HCT116 (cell line): ENCODE results near the gene CLDN34. TPM values are rescaled to one million over a fixed set of nuclear protein-coding genes. Genes with fewer than 3 reads are reported as not detected.

Source experiments
- ATAC-seq: fragments of 200-7000 bp; cut with Tn5 transposase; 2 replicates; pipeline ENCODE4 v1.9.1; 2020; ENCODE audit warnings: mild to moderate bottlenecking, moderate library complexity
- BruUV-seq: library from RNA; stranded (reverse); fragments of 400-500 nt; replicated peaks from 2 replicates; lab custom pipeline; 2021; lab: Mats Ljungman, UMichigan
- CTCF ChIA-PET: fragments of 300-600 bp; sonication (Branson Sonifier 250); formaldehyde crosslinking; loops from one replicate; lab custom pipeline; 2021; ENCODE audit warnings: antibody characterized with exemption; lab: Charles Lee
- POLR2A ChIA-PET: fragments of 300-600, 350-600 bp; sonication (Branson Sonifier 250); formaldehyde crosslinking; loops from one replicate; lab custom pipeline; 2021; ENCODE audit warnings: antibody characterized with exemption; lab: Charles Lee
- RAD21 ChIA-PET, 2 experiments: fragments of 300-600 bp; sonication (Branson Sonifier 250); formaldehyde crosslinking; loops; one replicate each; lab custom pipeline; 2023; ENCODE audit warnings: low total read pairs in 2 of 2; ENCODE audit not compliant: uncharacterized antibody in 2 of 2, unreplicated experiment in 2 of 2, low non-redundant PET in 1 of 2; lab: Charles Lee
- DNase-seq: peaks from one replicate; pipeline ENCODE4 v3.0.0-alpha.2; 2010; ENCODE audit warnings: low read depth, low spot score
- H2AFZ ChIP-seq: fragments of 200-600 bp; shearing (Covaris generic), sonication (generic); 2 replicates; pipeline ENCODE4 v1.6.1; 2017; ENCODE audit warnings: low read depth, mixed run types, mixed read lengths, antibody characterized with exemption, low read length; ENCODE audit not compliant: poor library complexity, severe bottlenecking
- H3K27ac ChIP-seq: 2 replicates; pipeline ENCODE4 v1.5.1; 2012; ENCODE audit warnings: low read depth, low read length
- H3K27me3 ChIP-seq: fragments of 200-600 bp; sonication (generic); 2 replicates; pipeline ENCODE4 v1.6.1; 2016; ENCODE audit warnings: mixed run types, low read length, mixed read lengths; ENCODE audit not compliant: insufficient read depth
- H3K36me3 ChIP-seq, 2 experiments: fragments of 200-500 bp in 1 of 2; fragments of 200-600 bp in 1 of 2; sonication (Bioruptor generic) in 1 of 2; sonication (generic) in 1 of 2; 2 replicates each; pipeline versions ENCODE4 v1.5.1 to v1.6.1; 2014 to 2016; ENCODE audit warnings: low read length in 2 of 2, inconsistent platforms in 1 of 2, mixed read lengths in 1 of 2, mixed run types in 1 of 2; ENCODE audit not compliant: insufficient read depth in 2 of 2, control insufficient read depth in 1 of 2
- H3K4me1 ChIP-seq, 2 experiments: fragments of 200-600 bp in 1 of 2; sonication (generic) in 1 of 2; 2 replicates each; pipeline versions ENCODE4 v1.5.1 to v1.6.1; 2012 to 2017; ENCODE audit warnings: low read length in 2 of 2, inconsistent platforms in 1 of 2, mild to moderate bottlenecking in 1 of 2, mixed read lengths in 1 of 2, mixed run types in 1 of 2, moderate library complexity in 1 of 2; ENCODE audit not compliant: insufficient read depth in 2 of 2, control insufficient read depth in 1 of 2
- H3K4me2 ChIP-seq: fragments of 200-600 bp; sonication (generic); 2 replicates; pipeline ENCODE4 v1.6.1; 2017; ENCODE audit warnings: mixed run types, low read length, mixed read lengths
- H3K4me3 ChIP-seq, 2 experiments: fragments of 200-600 bp in 1 of 2; sonication (generic) in 1 of 2; replicated peaks in 1 of 2; 2 replicates each; pipeline ENCODE4 v1.5.1; 2011 to 2016; ENCODE audit warnings: low read length in 2 of 2, control low read depth in 1 of 2, low read depth in 1 of 2, mild to moderate bottlenecking in 1 of 2, mixed read lengths in 1 of 2, mixed run types in 1 of 2
- H3K79me2 ChIP-seq: fragments of 200-600 bp; sonication (generic); 2 replicates; pipeline ENCODE4 v1.6.1; 2017; ENCODE audit warnings: mild to moderate bottlenecking, mixed run types, low read length, moderate library complexity, mixed read lengths; ENCODE audit not compliant: insufficient read depth
- H3K9ac ChIP-seq: fragments of 200-600 bp; sonication (generic); 2 replicates; pipeline ENCODE4 v1.6.1; 2016; ENCODE audit warnings: low read length, mixed read lengths
- H3K9me2 ChIP-seq: fragments of 200-600 bp; sonication (generic), shearing (Covaris generic); 2 replicates; pipeline ENCODE4 v1.6.1; 2017; ENCODE audit warnings: mixed run types, mild to moderate bottlenecking, moderate library complexity; ENCODE audit not compliant: insufficient read depth
- H3K9me3 ChIP-seq, 2 experiments: fragments of 200-500 bp in 1 of 2; fragments of 200-600 bp in 1 of 2; sonication (Bioruptor generic) in 1 of 2; sonication (generic) in 1 of 2; 2 replicates each; pipeline ENCODE4 v1.6.1; 2014 to 2017; ENCODE audit warnings: low read length in 2 of 2, mixed read lengths in 2 of 2, inconsistent platforms in 1 of 2, low read depth in 1 of 2, mild to moderate bottlenecking in 1 of 2, mixed run types in 1 of 2, moderate library complexity in 1 of 2; ENCODE audit not compliant: control insufficient read depth in 1 of 2, insufficient read depth in 1 of 2
- H4K20me1 ChIP-seq: fragments of 200-600 bp; sonication (generic), shearing (Covaris generic); 2 replicates; pipeline ENCODE4 v1.6.1; 2017; ENCODE audit warnings: mixed run types, mild to moderate bottlenecking, moderate library complexity; ENCODE audit not compliant: insufficient read depth
- CBX3 ChIP-seq: IDR thresholded peaks from 2 replicates; pipeline ENCODE4 v1.6.1; 2012; ENCODE audit warnings: low read depth
- CEBPB ChIP-seq: IDR thresholded peaks from 2 replicates; pipeline ENCODE4 v1.6.1; 2012; ENCODE audit warnings: low read depth
- EZH2phosphoT487 ChIP-seq: fragments of 200-600 bp; IDR thresholded peaks from 2 replicates; pipeline ENCODE4 v1.6.1; 2018; ENCODE audit warnings: antibody characterized with exemption, borderline replicate concordance
- JUND ChIP-seq: IDR thresholded peaks from 2 replicates; pipeline ENCODE4 v1.6.1; 2012
- MAX ChIP-seq: IDR thresholded peaks from 2 replicates; pipeline ENCODE4 v1.6.1; 2012
- POLR2A ChIP-seq: IDR thresholded peaks from 2 replicates; pipeline ENCODE4 v1.7.0; 2011; ENCODE audit warnings: borderline replicate concordance; ENCODE audit not compliant: insufficient read depth, insufficient read length; ENCODE audit errors: extremely low read depth
- POLR2AphosphoS5 ChIP-seq: IDR thresholded peaks from 2 replicates; pipeline ENCODE4 v1.6.1; 2011; ENCODE audit warnings: mild to moderate bottlenecking, low read depth, low read length, moderate library complexity
- RAD21 ChIP-seq: IDR thresholded peaks from 2 replicates; pipeline ENCODE4 v1.6.1; 2012; ENCODE audit warnings: low read depth, mild to moderate bottlenecking
- SIN3A ChIP-seq: IDR thresholded peaks from 2 replicates; pipeline ENCODE4 v1.6.1; 2012; ENCODE audit warnings: low read depth
- SP1 ChIP-seq: IDR thresholded peaks from 2 replicates; pipeline ENCODE4 v1.6.1; 2012; ENCODE audit warnings: low read depth
- SRF ChIP-seq: IDR thresholded peaks from 2 replicates; pipeline ENCODE4 v1.6.1; 2012; ENCODE audit warnings: low read depth
- TCF7L2 ChIP-seq: IDR thresholded peaks from 2 replicates; pipeline ENCODE4 v1.7.0; 2011; ENCODE audit warnings: borderline replicate concordance, inconsistent platforms; ENCODE audit not compliant: insufficient read depth, insufficient read length; ENCODE audit errors: extremely low read depth
- YY1 ChIP-seq: IDR thresholded peaks from 2 replicates; pipeline ENCODE4 v1.6.1; 2011; ENCODE audit warnings: low read length, low read depth, moderate library complexity, mild to moderate bottlenecking; ENCODE audit not compliant: insufficient replicate concordance; ENCODE audit errors: extremely low read depth
- ZNF274 ChIP-seq: fragments of 200-500 bp; sonication (Bioruptor generic); IDR thresholded peaks from 2 replicates; pipeline ENCODE4 v1.6.1; 2014; ENCODE audit warnings: mild to moderate bottlenecking, low read depth, low read length, inconsistent platforms
- intact Hi-C: fragments of 100-400 bp; cut with micrococcal nuclease; formaldehyde crosslinking; loops from 2 replicates; pipeline ENCODE4 v1.10.0; 2022
- total RNA-seq: library from RNA; stranded (reverse); gene quantifications from one replicate; pipeline ENCODE4 v1.2.1, GENCODE V29; 2021; ENCODE audit not compliant: unreplicated experiment
- TF ChIP-seq, protein P1 (sequence below): IDR thresholded peaks from 2 replicates; pipeline ENCODE4 v1.6.1; 2011; ENCODE audit warnings: mild to moderate bottlenecking, low read length, moderate library complexity; ENCODE audit not compliant: insufficient replicate concordance; ENCODE audit errors: extremely low read depth
- TF ChIP-seq, protein P2 (sequence below), 3 experiments: fragments of 200-600 bp in 1 of 3; sonication (generic) in 1 of 3; IDR thresholded peaks in 2 of 3; conservative IDR thresholded peaks in 1 of 3; 2 replicates each; pipeline ENCODE4 v1.5.1; 2012 to 2017; ENCODE audit warnings: low read depth in 2 of 3, low read length in 2 of 3, antibody characterized with exemption in 1 of 3, borderline replicate concordance in 1 of 3, control low read depth in 1 of 3, mild to moderate bottlenecking in 1 of 3, mixed read lengths in 1 of 3, mixed run types in 1 of 3, moderate library complexity in 1 of 3; ENCODE audit not compliant: insufficient read depth in 1 of 3

CLDN34 gene
- total RNA-seq, 1 experiment from 2014 or later = not detected

GRCh38 chrX:9917861-9918260, 49.3 kb upstream of the CLDN34 start:
- H2AFZ ChIP-seq = no peak overlapping the region
- intact Hi-C loops = no loop called here
- H3K9me3 ChIP-seq = no peaks in the 10 kb centered on the region
- RAD21 ChIA-PET = no interaction called here
- POLR2A ChIA-PET = no interaction called here
- BruUV-seq = no TSS peak
- no peak overlapping the region for H3K4me3 ChIP-seq
- no peak overlapping the region for H3K9ac ChIP-seq
- H3K27ac ChIP-seq = no peak overlapping the region
- H3K9me2 ChIP-seq = no peaks in the 10 kb centered on the region
- no peak for DNase-seq
- H3K27me3 ChIP-seq = no peaks in the 10 kb centered on the region
- no peaks in the 10 kb centered on the region for H3K79me2 ChIP-seq
- no peaks in the 10 kb centered on the region for H4K20me1 ChIP-seq
- H3K36me3 ChIP-seq = no peaks in the 10 kb centered on the region
- CTCF ChIA-PET = no interaction called here
- no peak overlapping the region for H3K4me2 ChIP-seq
- ATAC-seq = no peak
- H3K4me1 ChIP-seq = no peaks in the 10 kb centered on the region
- TF ChIP-seq RAD21 (no peak), CBX3 (no peak)

DNA sequence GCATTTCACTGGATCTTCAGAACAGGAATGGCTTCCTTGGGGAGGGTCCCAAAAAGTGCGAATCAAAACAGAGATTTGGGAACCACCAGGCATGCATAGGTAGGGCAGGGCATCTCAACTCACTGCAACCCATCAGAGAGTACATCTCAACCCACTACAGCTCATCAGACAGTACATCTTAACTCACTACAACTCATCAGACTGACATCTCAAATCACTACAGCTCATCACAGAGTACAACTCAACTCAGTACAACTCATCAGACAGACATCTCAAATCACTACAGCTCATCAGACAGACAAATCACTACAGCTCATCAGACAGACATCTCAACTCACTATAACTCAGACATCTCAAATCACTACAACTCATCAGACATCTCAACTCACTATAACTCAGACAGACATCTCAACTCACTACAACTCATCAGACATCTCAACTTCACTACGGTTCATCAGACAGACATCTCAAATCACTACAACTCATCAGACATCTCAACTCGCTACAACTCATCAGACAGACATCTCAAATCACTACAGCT, 47.5 kb upstream of the CLDN34 start:
- intact Hi-C loops = no loop called here
- no peak overlapping the region for H3K27ac ChIP-seq
- H3K79me2 ChIP-seq = no peaks in the 10 kb centered on the region
- no peak for ATAC-seq
- BruUV-seq = no TSS peak
- no peak overlapping the region for H3K4me2 ChIP-seq
- no peak overlapping the region for H2AFZ ChIP-seq
- H3K9me2 ChIP-seq = no peaks in the 10 kb centered on the region
- DNase-seq = no peak
- no peak overlapping the region for H3K4me3 ChIP-seq
- ChIA-PET CTCF (no interaction called here), POLR2A (no interaction called here), RAD21 (no interaction called here)
- no peaks in the 10 kb centered on the region for H3K4me1 ChIP-seq
- TF ChIP-seq, protein P1, sequence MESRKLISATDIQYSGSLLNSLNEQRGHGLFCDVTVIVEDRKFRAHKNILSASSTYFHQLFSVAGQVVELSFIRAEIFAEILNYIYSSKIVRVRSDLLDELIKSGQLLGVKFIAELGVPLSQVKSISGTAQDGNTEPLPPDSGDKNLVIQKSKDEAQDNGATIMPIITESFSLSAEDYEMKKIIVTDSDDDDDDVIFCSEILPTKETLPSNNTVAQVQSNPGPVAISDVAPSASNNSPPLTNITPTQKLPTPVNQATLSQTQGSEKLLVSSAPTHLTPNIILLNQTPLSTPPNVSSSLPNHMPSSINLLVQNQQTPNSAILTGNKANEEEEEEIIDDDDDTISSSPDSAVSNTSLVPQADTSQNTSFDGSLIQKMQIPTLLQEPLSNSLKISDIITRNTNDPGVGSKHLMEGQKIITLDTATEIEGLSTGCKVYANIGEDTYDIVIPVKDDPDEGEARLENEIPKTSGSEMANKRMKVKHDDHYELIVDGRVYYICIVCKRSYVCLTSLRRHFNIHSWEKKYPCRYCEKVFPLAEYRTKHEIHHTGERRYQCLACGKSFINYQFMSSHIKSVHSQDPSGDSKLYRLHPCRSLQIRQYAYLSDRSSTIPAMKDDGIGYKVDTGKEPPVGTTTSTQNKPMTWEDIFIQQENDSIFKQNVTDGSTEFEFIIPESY = no peak
- TF ChIP-seq ZNF274 = no peak
- no peak for TF ChIP-seq EZH2phosphoT487
- no peak for TF ChIP-seq TCF7L2
- TF ChIP-seq POLR2AphosphoS5 = no peak
- TF ChIP-seq SIN3A = no peak
- no peak for TF ChIP-seq YY1
- no peak for TF ChIP-seq MAX
- TF ChIP-seq, protein P2, sequence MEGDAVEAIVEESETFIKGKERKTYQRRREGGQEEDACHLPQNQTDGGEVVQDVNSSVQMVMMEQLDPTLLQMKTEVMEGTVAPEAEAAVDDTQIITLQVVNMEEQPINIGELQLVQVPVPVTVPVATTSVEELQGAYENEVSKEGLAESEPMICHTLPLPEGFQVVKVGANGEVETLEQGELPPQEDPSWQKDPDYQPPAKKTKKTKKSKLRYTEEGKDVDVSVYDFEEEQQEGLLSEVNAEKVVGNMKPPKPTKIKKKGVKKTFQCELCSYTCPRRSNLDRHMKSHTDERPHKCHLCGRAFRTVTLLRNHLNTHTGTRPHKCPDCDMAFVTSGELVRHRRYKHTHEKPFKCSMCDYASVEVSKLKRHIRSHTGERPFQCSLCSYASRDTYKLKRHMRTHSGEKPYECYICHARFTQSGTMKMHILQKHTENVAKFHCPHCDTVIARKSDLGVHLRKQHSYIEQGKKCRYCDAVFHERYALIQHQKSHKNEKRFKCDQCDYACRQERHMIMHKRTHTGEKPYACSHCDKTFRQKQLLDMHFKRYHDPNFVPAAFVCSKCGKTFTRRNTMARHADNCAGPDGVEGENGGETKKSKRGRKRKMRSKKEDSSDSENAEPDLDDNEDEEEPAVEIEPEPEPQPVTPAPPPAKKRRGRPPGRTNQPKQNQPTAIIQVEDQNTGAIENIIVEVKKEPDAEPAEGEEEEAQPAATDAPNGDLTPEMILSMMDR (IDR thresholded peaks at IDR 0.05 in 2 of 3, conservative IDR thresholded peaks at IDR 0.05 in 1 of 3; ENCODE audit: borderline replicate concordance in 1 of 3, insufficient read depth in 1 of 3, low read depth in 2 of 3, low read length in 2 of 3) = no peak
- TF ChIP-seq SRF = no peak
- TF ChIP-seq CEBPB = no peak
- TF ChIP-seq SP1 = no peak
- no peak for TF ChIP-seq POLR2A
- no peak for TF ChIP-seq RAD21
- TF ChIP-seq JUND = no peak
- no peaks in the 10 kb centered on the region for H3K9me3 ChIP-seq
- H3K36me3 ChIP-seq = no peaks in the 10 kb centered on the region
- H3K27me3 ChIP-seq = no peaks in the 10 kb centered on the region
- no peak overlapping the region for H3K9ac ChIP-seq
- no peaks in the 10 kb centered on the region for H4K20me1 ChIP-seq
